Stimulated activated CD4-positive, alpha-beta T cell treated with anti-CD3 and anti-CD28 coated beads, Interleukin-12 subunit alpha, Interleukin-12 subunit beta, amount 100 ng/mL, for 48 hours (primary cell): ENCODE results near the gene ZFYVE21.

Experiments
- DNase-seq, 3 donors: peaks; one replicate each; pipeline ENCODE4 v3.0.0-alpha.2; 2020; ENCODE audit warnings: low read depth in 2 of 3, low spot score in 1 of 3

The ZFYVE21 gene

DNA sequence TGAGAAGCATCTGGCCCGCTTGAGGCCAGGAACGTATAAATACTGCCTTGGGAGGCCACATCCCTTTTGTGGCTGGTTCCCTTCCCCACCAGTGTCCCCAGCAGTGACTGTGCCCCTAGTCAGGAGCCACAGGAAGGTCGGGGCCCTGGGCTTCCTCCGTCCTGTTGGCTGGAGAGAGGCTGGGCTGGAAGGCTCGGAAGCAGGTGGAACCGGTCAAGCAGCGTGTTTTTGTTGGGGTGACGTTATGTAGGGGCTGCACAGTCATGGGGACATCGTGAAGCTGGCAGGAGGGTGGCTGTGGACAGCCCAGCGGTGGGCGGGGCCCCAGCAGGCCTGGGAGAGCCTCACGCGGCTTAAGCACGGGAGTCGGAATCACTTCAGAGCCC lies 10.5 kb upstream of the ZFYVE21 start:
- DNase-seq = no peak

DNA sequence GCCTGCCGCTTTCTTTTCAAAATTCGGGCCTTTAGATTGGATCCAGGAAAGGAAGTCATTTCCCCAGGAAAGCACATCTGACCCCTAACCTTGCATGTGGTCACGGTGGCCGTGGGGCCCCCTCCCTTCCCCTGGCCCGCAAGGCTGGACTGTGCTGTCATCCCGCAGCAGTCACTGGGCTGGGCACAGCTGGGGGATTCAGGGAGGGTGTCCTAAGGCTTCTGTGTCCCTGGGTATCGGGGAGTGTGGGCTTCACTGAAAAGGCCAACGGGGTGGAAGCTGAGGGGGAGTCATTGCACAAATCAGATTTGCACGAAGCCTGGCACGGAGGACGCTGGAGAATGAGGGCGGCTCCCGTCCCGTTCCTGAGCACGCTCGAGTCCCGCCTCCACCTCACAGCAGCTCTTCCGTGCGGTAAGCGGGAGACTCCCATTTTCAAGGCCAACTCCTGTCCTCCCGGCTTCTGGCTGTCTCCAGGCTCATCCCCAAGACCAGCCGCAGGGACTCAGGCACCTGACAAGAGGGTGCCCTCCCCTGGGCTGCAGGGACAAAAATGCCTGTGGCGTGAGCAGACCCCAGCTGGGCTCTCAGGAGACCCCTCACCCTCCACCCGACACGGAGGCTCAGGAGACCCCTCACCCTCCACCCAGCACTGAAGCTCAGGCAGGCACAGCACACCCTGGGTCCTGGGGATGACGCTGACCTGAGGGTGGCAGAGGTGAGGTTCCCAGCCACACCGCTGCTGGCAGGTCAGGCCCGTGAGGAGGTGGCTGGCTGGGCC lies 9.9 kb upstream of the ZFYVE21 start:
- DNase-seq = no peak

DNA sequence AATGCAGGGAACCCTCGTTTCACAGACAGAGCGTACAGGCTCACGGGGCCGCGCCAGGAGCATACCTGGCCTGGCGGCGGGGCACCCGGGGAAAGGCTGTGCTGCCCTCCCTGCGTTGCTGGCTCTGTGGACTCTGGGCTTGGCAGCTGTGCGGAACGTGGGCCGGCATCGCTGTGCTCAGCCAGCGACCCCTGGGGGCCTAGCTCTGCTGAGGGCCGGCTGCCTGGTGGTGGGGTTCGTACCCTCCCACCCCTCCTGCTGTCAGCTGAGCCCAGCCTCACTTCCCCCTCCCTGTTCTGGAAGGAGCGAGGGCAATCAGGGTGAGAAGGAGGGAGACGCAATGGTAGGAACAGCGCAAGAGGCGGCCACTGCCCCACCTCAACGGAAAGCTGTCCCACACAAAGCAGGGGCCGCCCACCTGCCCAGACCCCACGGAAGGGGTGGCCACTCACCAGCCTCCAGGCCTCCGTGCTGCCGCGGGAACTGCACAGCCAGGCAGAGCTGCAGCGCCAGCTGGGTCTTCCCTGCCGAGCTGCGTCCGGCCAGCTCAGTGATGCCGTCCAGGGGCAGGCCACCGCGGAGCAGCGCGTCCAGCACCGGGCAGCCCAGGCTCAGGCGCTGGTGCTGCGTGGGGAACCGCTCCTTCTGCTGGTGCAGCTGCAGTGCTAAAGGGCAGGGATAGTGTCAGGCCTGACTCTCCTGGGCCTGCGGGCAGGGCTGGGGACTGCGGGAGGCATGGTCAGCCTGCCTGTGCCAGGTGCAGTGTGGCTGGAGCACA lies 8.9 kb upstream of the ZFYVE21 start:
- no peak for DNase-seq

DNA sequence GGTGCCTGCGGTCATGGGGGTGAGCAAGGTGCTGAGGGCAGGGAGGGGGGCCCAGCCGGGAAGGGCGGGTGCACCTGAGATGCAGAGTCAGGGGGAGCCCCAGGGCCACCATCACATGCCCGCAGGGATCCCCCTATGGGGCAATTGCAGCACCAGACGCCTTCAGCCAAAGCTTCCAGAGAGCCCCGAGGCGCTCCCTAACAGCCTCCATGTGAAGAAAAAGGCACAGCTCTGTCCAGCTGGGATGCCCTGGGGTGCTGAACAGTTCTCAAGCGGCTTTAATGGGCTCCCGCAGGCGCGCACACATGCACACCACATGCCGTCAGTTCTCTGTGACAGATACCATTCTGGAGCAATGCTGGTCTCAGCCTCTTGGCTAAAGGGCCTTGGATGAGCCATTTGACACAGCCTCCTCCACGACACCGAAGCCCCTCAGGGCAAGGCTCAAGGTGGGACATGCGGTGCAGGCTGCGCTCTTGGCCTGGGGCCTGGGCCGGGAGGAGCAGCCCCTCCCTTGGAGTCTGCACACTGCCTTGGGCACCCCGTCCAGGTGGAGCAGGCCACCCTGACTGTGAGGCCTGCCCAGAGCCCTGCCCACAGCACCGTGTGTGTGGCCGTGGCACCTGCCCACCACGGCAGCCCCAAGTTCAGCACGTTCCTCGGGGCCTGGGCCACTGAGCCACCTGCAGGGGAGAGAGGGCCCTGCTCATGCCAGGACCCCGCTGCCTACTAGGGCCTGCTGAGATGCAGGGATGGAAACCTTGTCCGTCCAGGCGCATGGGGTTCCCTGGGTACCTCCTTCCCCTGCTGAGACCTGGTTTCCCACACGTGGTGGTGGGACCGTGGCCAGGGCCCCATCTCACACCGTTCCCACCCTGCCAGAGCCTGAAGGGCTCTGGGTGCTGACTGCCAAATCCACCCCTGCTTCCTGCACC lies 8.0 kb upstream of the ZFYVE21 start:
- no peak for DNase-seq

DNA sequence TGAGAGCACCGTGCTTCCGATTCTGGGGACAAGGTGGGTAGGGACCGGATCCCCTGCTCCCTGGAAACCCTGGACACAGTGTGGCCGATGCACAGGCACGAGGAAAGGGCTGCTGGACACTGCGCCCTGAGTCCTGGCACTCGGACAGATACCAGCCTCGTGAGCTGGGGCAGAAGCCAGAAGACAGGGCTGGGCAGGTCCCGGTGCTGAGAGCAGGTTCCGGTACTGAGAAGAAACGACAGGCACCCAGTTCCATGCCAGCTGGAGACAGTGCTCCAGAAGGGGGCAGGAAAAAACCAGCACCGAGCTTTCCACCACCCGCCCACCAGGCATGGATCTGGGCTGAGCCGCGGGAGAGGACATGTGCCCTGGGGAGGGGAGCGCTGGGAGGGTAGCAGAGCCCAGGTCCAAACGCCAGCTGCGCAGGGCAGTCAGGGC lies 6.8 kb upstream of the ZFYVE21 start:
- no peak for DNase-seq

DNA sequence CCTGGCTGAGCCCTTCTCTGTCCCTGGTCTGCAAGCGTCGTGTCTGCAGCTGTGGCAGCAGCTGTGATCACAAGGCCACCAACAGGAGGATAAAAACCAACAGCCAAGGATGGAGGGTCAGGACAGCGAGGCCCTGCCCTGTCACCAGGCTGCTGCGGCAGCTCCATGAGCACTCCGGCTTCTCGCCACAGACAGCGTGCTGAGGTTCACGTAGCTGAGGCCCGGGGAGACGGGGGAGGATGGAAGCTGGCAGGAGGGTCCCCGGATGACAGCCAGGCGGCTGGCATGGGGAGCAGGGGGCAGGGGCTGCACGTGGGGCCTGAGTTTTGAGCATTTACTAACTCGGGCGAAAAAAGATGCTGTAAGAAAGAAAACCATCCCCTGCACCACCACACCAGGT lies 5.8 kb upstream of the ZFYVE21 start:
- DNase-seq = no peak

DNA sequence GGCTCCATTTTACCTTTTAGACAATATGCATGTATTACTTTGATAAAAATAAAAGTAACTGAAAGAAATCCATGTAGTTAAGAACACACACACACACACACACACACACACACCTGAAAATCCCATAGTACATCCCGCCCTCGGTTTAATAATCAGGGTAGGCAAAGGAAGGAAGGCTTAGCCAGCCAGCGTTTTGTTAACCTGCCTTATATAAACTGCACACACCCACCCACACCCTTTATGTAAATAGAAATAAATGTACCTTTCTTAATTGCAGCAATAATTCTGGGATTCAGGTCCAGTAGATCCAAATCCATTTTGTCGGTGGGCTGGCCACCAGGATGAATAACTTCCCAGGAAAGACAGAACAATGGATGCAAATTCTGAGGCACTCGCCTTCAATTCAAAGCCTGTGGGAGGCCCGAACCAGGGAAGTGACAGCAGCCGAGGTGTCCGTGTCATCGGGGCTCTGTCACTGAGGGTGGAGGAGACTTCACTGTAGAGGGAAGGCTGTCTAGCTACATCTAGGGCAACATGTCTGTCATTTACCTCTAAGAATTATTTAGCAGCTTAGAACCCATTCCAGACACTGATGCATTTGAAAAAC lies 4.7 kb upstream of the ZFYVE21 start:
- no peak for DNase-seq

DNA sequence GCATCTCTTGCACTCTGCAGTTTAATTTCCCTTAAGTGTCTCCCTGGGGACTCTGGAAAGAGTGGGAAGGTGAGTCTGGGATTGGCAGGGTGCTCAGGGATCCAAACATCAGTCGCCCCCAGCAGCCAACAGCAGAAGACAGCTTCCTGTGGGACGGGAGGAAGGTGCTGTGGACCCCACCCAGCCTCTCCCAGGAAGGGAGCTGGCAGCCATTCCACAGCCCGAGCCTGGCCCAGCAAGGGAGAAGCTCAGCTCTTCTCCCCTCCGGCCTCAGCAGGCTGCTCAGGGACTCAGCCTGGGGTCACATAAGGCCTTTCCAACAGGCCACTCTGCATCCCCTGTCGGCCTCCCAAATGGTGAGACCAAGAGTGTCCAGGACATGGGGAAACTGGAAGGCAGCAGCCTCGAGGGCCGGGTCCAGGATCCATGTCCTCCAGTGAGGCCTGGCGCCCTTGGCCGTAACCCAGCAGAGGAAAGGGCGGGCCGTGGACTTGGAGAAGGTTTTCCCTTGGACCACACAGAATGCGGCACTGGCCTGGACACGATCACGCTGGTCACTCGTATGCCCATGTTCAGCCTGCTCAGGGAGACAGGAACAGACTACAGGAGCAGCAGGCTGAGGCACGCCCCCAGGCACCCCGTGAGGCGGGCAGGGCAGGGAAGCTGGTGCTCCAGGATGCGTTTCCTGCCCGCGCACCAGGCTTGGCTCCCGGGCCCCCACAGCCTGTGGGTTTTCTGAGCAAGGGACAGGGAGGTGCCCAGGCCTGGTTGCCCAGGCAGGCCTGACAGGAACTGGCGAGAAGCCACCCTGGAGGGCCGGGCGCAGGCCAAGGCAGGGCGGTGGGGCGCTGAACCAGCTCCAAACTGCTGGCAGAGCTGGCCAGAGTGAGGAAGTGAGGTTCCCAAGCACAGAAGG lies 3.8 kb upstream of the ZFYVE21 start:
- DNase-seq = no peak

DNA sequence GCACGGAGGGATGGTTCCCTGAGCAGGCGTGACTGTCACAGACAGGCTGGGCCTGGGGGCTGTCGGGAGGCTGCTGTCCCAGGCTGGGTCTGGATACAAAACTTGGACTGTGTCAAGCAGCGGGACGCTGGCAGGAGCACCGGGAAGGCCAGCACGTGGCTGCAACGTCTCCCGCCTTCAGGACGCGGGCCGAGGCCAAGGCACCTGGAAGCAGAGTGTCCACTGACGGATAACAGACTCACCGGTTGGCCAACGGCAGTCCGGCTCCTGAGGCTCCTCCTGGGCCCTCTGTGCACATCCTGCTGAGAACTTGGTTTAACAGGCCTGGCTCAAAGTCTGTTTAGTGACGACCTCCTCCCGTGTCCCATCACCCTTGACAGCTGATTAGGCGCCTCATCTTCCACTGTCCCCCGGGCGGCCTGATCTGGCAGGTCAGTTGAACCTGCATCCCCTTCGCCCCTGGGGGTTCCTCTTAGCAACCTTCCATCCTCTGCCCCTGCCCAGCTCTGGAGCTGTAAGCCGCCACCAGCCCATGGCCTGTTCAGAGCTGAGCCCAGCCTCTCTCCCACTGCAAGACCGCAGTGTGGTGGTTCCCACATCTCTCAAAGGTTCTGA lies 2.9 kb upstream of the ZFYVE21 start:
- DNase-seq = no peak

DNA sequence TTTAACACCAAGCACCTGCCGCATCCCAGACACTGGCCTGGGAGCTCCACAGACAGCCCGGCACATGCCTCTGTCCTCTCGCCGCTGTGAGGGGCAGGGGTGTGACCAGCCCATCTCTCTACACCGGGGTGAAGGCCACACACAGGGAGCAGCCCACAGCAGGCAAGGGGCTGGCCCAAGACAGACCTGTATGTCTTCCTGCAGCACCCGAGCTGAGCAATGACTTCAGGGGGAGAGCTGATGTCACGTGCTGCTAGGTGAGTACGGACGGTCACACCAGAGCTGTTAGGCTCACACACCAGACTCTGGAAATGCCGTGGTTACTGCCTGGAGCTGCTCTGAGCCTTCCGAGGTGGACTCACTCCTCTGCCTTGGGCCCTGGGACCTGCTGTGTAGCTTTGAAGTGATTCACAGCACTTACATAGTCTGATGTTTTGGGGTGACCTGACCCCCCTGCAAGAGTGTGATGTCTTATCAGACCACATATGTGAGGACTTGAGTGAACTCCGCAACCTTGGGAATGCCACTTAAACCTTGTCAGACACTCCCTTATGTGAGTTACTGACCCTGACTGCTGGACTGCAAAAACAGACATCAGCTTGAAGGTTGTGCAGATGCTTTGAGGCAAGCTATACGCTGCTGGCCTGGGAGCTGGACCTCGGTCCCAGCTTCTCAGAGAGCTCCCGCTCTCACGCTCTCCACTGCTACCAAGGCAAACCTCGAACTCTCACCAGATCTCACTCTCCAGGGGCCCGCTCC lies 2.1 kb upstream of the ZFYVE21 start:
- no peak for DNase-seq

DNA sequence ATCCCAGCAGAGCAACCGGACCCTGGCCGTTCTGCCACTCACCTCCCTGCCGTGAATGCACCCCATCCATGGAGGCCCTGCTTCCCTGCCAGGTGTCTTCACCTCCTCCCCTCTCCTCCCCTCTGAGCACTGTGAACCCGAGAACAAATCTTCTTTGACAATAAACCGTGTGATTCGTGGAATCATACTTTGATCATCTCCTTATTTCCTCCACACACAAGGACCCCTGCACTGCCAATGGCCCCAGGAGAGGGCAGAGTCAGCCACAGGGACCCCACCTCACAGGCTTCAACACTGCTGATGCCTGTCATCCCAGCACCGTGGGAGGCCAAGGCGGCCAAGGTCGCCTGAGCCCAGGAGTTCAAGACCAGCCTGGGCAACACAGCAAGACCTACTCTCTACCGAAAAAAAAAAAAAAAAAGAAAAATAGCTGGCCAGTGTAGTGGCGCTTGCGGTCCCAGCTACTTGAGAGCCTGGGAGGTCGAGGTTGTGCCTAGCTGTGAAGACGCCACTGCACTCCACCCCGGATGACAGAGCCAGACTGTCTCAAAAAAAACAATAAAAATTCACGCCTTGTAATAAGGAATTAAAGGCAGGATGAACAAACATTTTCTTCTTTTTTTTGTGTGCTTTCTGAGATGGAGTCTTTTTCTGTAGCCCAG lies 1.4 kb upstream of the ZFYVE21 start:
- no peak for DNase-seq

DNA sequence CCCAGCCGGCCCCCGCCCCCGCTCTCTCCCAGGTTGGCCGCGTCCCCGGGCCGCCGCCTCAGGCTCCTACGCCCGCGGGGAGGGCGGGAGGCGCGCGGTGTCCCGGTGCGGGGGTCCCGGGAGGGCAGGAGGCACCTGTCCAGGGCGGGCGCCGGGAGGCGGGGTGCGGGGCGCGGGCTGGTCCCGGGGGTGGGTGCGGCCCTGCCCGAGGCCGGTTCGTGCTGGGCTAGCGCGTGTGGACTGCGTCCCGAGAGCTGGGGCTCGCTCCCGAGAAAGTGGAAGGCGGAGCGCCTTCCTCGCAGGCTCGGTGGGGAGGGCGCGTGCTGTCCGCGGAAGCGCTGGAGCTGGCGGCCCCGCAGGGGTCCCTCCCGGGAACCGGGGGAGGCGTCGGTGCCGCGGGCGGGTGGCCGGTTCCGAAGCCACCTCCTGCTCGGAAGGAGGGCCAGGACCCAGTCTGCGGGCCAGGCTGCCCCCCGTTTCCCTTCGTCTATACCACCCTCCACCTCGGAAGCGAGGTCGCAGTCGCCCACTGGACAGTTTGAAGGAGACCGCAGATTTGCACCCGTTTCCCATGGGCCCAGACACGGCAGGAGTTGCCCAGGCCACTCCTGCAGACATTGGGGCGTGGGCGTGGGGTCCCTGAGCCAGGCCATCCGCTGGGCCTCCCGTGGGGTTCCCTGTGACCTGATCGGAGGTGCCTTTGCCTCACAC lies 636 bp downstream of the ZFYVE21 start:
- no peak for DNase-seq

DNA sequence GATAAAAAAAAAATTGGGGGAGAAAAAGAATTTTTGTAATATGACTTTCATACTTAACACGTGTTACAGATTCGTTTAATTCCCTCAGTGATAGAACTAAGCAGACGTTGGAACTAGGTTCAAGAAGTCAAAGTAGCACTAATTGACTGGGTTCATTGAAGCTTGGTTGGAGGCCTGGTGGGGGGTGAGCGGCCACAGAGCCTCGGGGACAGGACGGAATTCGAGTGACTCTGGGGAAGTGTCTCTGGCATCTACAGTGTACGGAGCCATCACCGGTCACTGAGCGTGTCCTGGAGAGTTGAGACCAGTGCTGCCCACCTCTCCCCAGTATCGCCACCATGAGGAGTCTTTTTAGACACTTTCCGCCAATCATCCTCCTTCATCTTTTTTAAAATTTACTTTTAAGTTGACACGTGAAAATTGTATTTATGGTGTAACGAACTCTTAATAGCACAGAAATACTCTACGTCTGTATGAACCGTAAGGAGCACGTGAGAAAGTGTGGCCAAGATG lies 1.3 kb downstream of the ZFYVE21 start:
- no peak for DNase-seq

DNA sequence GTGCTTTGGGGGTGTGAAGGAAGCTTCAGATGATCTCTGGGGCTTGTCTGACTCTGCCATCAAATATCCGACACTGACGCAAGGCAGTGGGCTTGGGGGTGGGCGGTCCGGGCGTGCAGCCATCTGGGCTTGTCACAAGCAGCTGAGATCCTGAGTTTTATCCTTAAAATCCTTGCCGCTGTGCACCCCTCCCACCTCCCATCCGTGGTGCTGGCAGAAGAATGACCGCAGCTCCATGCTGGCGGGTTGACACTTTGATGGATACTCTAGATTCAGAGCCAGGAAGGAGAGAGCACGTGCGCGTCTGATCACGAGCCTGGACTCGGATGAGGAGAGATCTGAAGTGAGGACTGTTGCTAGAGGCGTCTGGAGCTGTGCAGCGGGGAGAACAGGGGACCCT lies 3.0 kb downstream of the ZFYVE21 start:
- DNase-seq = no peak

DNA sequence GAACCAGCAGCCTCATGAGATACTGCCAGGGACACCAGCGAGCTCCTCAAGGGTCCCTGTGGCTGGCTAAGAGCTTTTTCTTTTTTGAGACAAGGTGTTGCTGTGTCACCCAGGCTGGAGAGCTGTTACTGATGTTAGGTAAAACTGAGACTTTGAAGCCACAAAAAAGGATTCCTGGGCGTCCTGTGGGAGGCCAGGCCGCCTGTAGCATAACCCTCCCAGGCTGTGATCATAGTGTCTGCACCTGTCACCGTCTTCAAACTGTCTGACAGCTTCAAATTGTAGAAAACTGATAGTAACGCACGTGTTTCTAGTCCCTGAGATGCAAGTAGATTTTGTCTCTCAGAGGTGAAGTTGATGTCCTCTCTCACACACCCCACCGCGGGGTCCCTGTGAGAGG lies 4.1 kb downstream of the ZFYVE21 start:
- no peak for DNase-seq

DNA sequence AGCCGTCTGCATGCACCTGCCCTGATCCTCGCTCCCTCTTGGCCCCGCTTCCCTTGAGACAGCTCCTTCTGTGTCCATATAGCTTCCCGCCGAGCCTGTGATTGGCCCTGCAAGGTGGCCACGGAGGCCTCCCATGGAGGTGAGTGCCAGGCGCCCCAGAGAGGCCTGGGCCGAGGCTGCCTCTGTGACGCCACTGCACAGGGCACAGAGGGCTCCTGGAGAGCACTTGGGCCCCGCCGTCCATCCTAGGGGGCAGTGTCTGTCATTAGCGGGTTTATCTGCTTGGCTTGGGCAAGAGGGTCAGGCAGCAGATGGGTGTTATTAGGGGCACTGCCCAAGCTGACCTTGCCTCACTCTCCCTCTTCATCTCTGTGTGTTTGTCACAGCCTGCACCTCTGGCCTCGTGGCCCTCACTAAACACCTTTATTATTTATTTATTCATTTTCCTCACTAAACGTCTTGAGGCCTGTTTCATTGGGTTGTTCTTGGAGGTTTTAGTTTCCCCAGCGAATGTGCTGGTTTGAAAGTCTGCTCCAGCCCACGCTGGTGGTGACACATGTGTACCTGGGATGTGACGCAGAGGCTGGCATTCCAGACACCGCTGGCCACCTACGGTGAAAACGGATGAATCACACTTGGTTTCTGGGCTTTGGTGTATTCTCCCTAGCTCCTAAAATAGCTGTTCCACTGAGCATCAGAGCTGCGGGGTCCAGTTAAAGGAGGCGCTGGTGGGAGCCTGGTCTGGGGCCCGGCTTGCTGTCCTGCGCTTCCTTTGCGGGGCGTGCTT lies 5.9 kb downstream of the ZFYVE21 start:
- peak in 1 of 3 donors; percentile 42 for DNase-seq

DNA sequence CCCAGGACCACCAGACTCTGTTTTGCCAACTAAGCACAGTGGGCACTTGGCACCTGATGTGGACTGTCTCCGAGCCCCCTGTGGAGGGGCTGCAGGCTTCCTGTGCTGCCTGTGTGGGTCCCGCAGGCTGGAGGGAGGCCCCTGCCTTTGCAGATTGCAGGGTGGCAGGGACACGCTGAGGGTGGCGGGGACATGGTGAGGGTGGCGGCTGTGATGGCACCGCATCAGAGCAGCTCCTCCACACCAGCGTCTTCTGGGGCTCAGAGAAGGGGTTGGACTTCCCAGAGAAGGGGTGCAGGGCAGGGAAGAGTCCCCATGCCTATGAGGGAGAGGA lies 8.1 kb downstream of the ZFYVE21 start:
- no peak for DNase-seq
